Brain microvascular endothelial cell (primary cell): Measurements from ENCODE around the gene GUCY1B1.
A peak's percentile ranks its signal among the peaks of the same experiment; 100 is the strongest.

Experiments used
- DNase-seq: peaks from one replicate; pipeline ENCODE4 v3.0.0-alpha.2; 2020
- H3K27ac ChIP-seq: fragments of 250-450 bp; sonication (Bioruptor Pico); 2 replicates; pipeline ENCODE4 v1.5.1; 2020; ENCODE audit warnings: mild to moderate bottlenecking, moderate library complexity
- H3K27me3 ChIP-seq: fragments of 250-450 bp; sonication (Bioruptor Pico); replicated peaks from 2 replicates; pipeline ENCODE4 v1.5.1; 2020; ENCODE audit warnings: mild to moderate bottlenecking
- H3K36me3 ChIP-seq: fragments of 250-450 bp; sonication (Bioruptor Pico); replicated peaks from 2 replicates; pipeline ENCODE4 v1.5.1; 2020; ENCODE audit warnings: mild to moderate bottlenecking
- H3K4me3 ChIP-seq: 2 replicates; pipeline ENCODE4 v1.5.1; 2011; ENCODE audit warnings: low read depth, mild to moderate bottlenecking, control low read depth, low read length, moderate library complexity
- CTCF ChIP-seq: IDR thresholded peaks from 2 replicates; pipeline ENCODE4 v1.5.1; 2011; ENCODE audit warnings: low read depth, mild to moderate bottlenecking, moderate library complexity, low read length, control low read depth, inconsistent platforms; ENCODE audit errors: missing control alignments
- in situ Hi-C: cut with HindIII; loops from 2 replicates; pipeline ENCODE4 v1.10.0; 2017; ENCODE audit warnings: low sequenced_read_pairs, low pct_ligation_motif_present

Gene GUCY1B1

GRCh38 chr4:155781249-155781831, 22.5 kb downstream of the GUCY1B1 start:
- no peak for DNase-seq
- Histone ChIP-seq H3K36me3 (no peaks in the 10 kb centered on the region), H3K4me3 (no peak overlapping the region), H3K27me3 (no peaks in the 10 kb centered on the region), H3K27ac (no peak overlapping the region)
- no peak for TF ChIP-seq CTCF
- in situ Hi-C loops, result no loop called here

- Histone ChIP-seq H3K36me3 (no peaks in the 10 kb centered on the region), H3K27me3 (no peaks in the 10 kb centered on the region), H3K27ac (no peak overlapping the region), H3K4me3 (no peak overlapping the region)
- in situ Hi-C loops, result no loop called here
- no peak for TF ChIP-seq CTCF
- DNase-seq, result no peak
These were observed 25.8 kb downstream of the GUCY1B1 start for GRCh38 chr4:155784637-155785036.

- in situ Hi-C loops, result no loop called here
- TF ChIP-seq CTCF, result no peak
- H3K36me3 ChIP-seq, result no peaks in the 10 kb centered on the region
- no peak for DNase-seq
- H3K27me3 ChIP-seq, result no peaks in the 10 kb centered on the region
- no peak overlapping the region for H3K27ac ChIP-seq
- no peak overlapping the region for H3K4me3 ChIP-seq
These were observed 27.0 kb downstream of the GUCY1B1 start for GRCh38 chr4:155785828-155786227.

- TF ChIP-seq CTCF, result peak; percentile 74
- H3K4me3 ChIP-seq, result no peak overlapping the region
- H3K27me3 ChIP-seq, result no peaks in the 10 kb centered on the region
- no peaks in the 10 kb centered on the region for H3K36me3 ChIP-seq
- in situ Hi-C loops, result no loop called here
- H3K27ac ChIP-seq, result no peak overlapping the region
- DNase-seq, result peak; percentile 64
These were observed 28.4 kb downstream of the GUCY1B1 start for GRCh38 chr4:155787113-155787710.

GRCh38 chr4:155789391-155789790, 30.6 kb downstream of the GUCY1B1 start:
- no peak for TF ChIP-seq CTCF
- no peak for DNase-seq
- Histone ChIP-seq H3K4me3 (no peak overlapping the region), H3K27ac (no peak overlapping the region), H3K36me3 (no peaks in the 10 kb centered on the region), H3K27me3 (no peaks in the 10 kb centered on the region)
- in situ Hi-C loops, result no loop called here

- Histone ChIP-seq H3K27ac (no peak overlapping the region), H3K27me3 (no peaks in the 10 kb centered on the region), H3K4me3 (no peak overlapping the region), H3K36me3 (no peaks in the 10 kb centered on the region)
- DNase-seq, result no peak
- in situ Hi-C loops, result no loop called here
- no peak for TF ChIP-seq CTCF
These were observed 31.2 kb downstream of the GUCY1B1 start for GRCh38 chr4:155789982-155790381.
